ENCODE results near the gene LRRC73.
"Not testable (repeated sequence)": the region's sequence is repeated elsewhere in the genome, so short reads cannot be mapped to it uniquely, and the experiment has no call there.

The LRRC73 gene

GRCh38 chr6:43491750-43492661 is 18.1 kb downstream of the LRRC73 start:
- DNase-seq = no peak

GRCh38 chr6:43490523-43490939 is 19.6 kb downstream of the LRRC73 start:
- DNase-seq = no peak

- no peak for DNase-seq
Measured at GRCh38 chr6:43489277-43490072, 20.7 kb downstream of the LRRC73 start.

GRCh38 chr6:43488667-43489276 is 21.4 kb downstream of the LRRC73 start:
- no peak for DNase-seq

- DNase-seq = no peak
Measured at GRCh38 chr6:43481591-43482236, 28.4 kb downstream of the LRRC73 start.

GRCh38 chr6:43481075-43481474 is 29.1 kb downstream of the LRRC73 start:
- DNase-seq = no peak

GRCh38 chr6:43478008-43478372 is 32.2 kb downstream of the LRRC73 start:
- peak; percentile 22 for DNase-seq

GRCh38 chr6:43477235-43478007 is 32.7 kb downstream of the LRRC73 start, which contains the start of gene TJAP1:
Gene TJAP1 (plus strand): TSS chr6:43477570. CDS start chr6:43499002, 21,432 bp downstream.
- DNase-seq = peak; percentile 94

- peak; percentile 41 for DNase-seq
Measured at GRCh38 chr6:43476746-43477145, 33.4 kb downstream of the LRRC73 start.

- DNase-seq = no peak
Measured at GRCh38 chr6:43475516-43475915, 34.6 kb downstream of the LRRC73 start.

- DNase-seq = no peak
Measured at GRCh38 chr6:43472515-43472914, 37.6 kb downstream of the LRRC73 start.

GRCh38 chr6:43471399-43471798 is 38.7 kb downstream of the LRRC73 start:
- no peak for DNase-seq

GRCh38 chr6:43469947-43470346 is 40.2 kb downstream of the LRRC73 start:
- no peak for DNase-seq

- no peak for DNase-seq
Measured at GRCh38 chr6:43468748-43469681, 41.1 kb downstream of the LRRC73 start.

- no peak for DNase-seq
Measured at GRCh38 chr6:43468240-43468639, 41.9 kb downstream of the LRRC73 start.

GRCh38 chr6:43467752-43468151 is 42.4 kb downstream of the LRRC73 start:
- no peak for DNase-seq

- DNase-seq = not testable (repeated sequence)
Measured at GRCh38 chr6:43467265-43467664, 42.9 kb downstream of the LRRC73 start.

GRCh38 chr6:43465948-43466347 is 44.2 kb downstream of the LRRC73 start:
- DNase-seq = no peak

GRCh38 chr6:43464337-43464736 is 45.8 kb downstream of the LRRC73 start:
- no peak for DNase-seq

- no peak for DNase-seq
Measured at GRCh38 chr6:43461936-43462335, 48.2 kb downstream of the LRRC73 start.

- DNase-seq = no peak
Measured at GRCh38 chr6:43460032-43460431, 50.1 kb downstream of the LRRC73 start.
